Measurements from ENCODE around the gene LCNL1. TPM values are rescaled to one million over a fixed set of nuclear protein-coding genes. Genes with fewer than 3 reads are reported as not detected.

Gene LCNL1
- total RNA-seq, 2 experiments from 2014 or later, result 0.48 to 0.67 TPM

- no peaks in the 10 kb centered on the region for H3K9me3 Mint-ChIP-seq
- H3K27me3 Mint-ChIP-seq, result peaks cover 1% of the 10 kb centered on the region
- POLR2A ChIA-PET, result no interaction called here
Observed at GRCh38 chr9:136977223-136977622, 5.6 kb upstream of the LCNL1 start, which contains the start of gene PTGDS. TSS of gene PTGDS (plus strand) at chr9:136977504. CDS start at chr9:136977579, 75 bp downstream.

GRCh38 chr9:136977649-136978072, 5.1 kb upstream of the LCNL1 start:
- peaks cover 13% of the 10 kb centered on the region for H3K4me1 Mint-ChIP-seq
- H3K4me3 Mint-ChIP-seq, result no peak overlapping the region
- no peak for DNase-seq
- POLR2A ChIA-PET, result no interaction called here
- H3K9me3 Mint-ChIP-seq, result no peaks in the 10 kb centered on the region
- H3K36me3 Mint-ChIP-seq (ENCODE audit: low read depth), result no peaks in the 10 kb centered on the region
- CTCF ChIA-PET, result interaction anchor here (0.7 to 1.2 kb wide), 3 partner anchors 9 to 32 kb away, joined by 3 to 5 read pairs (median 3); partner anchors contain the start of genes C8G, CLIC3 and FBXW5
- H3K27me3 Mint-ChIP-seq, result peaks cover 1% of the 10 kb centered on the region
- H3K27ac Mint-ChIP-seq, result no peak overlapping the region

More at GRCh38 chr9:136977223-136977622, 5.6 kb upstream of the LCNL1 start, which contains the start of gene PTGDS:
- DNase-seq, result no peak
- H3K4me1 Mint-ChIP-seq, result peaks cover 13% of the 10 kb centered on the region
- CTCF ChIA-PET, result interaction anchor here (1.1 to 3.0 kb wide), 2 partner anchors 48 to 58 kb away, joined by 3 to 15 read pairs; no protein-coding TSS in a partner anchor
- no peaks in the 10 kb centered on the region for H3K36me3 Mint-ChIP-seq (ENCODE audit: low read depth)
- H3K4me3 Mint-ChIP-seq, result no peak within 1 kb of the TSS
- no peak within 1 kb of the TSS for H3K27ac Mint-ChIP-seq

- no peaks in the 10 kb centered on the region for H3K9me3 Mint-ChIP-seq
- H3K36me3 Mint-ChIP-seq (ENCODE audit: low read depth), result no peaks in the 10 kb centered on the region
- no peak overlapping the region for H3K27ac Mint-ChIP-seq
- peak; percentile 75 for DNase-seq
- H3K4me3 Mint-ChIP-seq, result no peak overlapping the region
- H3K4me1 Mint-ChIP-seq, result peaks cover 13% of the 10 kb centered on the region
- ChIA-PET CTCF (interaction anchor here (0.7 to 1.5 kb wide), 4 partner anchors 10 to 136 kb away, joined by 3 to 5 read pairs (median 4); partner anchors contain the start of genes AJM1, C8G, CLIC3 and FBXW5), POLR2A (interaction anchor here (0.8 kb wide), 1 partner anchor 14 kb away, joined by 3 read pairs; the partner anchor contains the start of gene PAXX)
- H3K27me3 Mint-ChIP-seq, result peaks cover 1% of the 10 kb centered on the region
Observed at GRCh38 chr9:136978073-136978864, 4.5 kb upstream of the LCNL1 start.

GRCh38 chr9:136978865-136979544, 3.8 kb upstream of the LCNL1 start:
- POLR2A ChIA-PET, result interaction anchor here (0.8 kb wide), 1 partner anchor 13 kb away, joined by 3 read pairs; the partner anchor contains the start of gene PAXX
- Mint-ChIP-seq H3K4me3 (no peak overlapping the region), H3K27me3 (peaks cover 6% of the 10 kb centered on the region), H3K4me1 (peaks cover 15% of the 10 kb centered on the region), H3K27ac (no peak overlapping the region), H3K9me3 (no peaks in the 10 kb centered on the region), H3K36me3 (ENCODE audit: low read depth) (no peaks in the 10 kb centered on the region)
- CTCF ChIA-PET, result interaction anchor here (0.5 to 1.5 kb wide), 5 partner anchors 8 to 137 kb away, joined by 3 to 5 read pairs (median 5); partner anchors contain the start of genes AJM1, C8G and FBXW5
- no peak for DNase-seq

- POLR2A ChIA-PET, result no interaction called here
- Mint-ChIP-seq H3K27ac (no peak overlapping the region), H3K9me3 (no peaks in the 10 kb centered on the region), H3K4me1 (peaks cover 11% of the 10 kb centered on the region), H3K4me3 (no peak overlapping the region), H3K27me3 (peaks cover 14% of the 10 kb centered on the region), H3K36me3 (ENCODE audit: low read depth) (no peaks in the 10 kb centered on the region)
- CTCF ChIA-PET, result interaction anchor here (0.5 to 2.0 kb wide), 3 partner anchors 7 to 138 kb away, joined by 5 read pairs; partner anchors contain the start of genes ABCA2 and AJM1
- no peak for DNase-seq
Observed at GRCh38 chr9:136979769-136980587, 2.8 kb upstream of the LCNL1 start.

GRCh38 chr9:136980669-136981478, 1.9 kb upstream of the LCNL1 start:
- CTCF ChIA-PET, result interaction anchor here (2.0 kb wide), 1 partner anchor 48 kb away, joined by 5 read pairs; the partner anchor contains the start of gene ABCA2
- no peak overlapping the region for H3K27ac Mint-ChIP-seq
- POLR2A ChIA-PET, result no interaction called here

GRCh38 chr9:136981588-136982231, 1.1 kb upstream of the LCNL1 start:
- Mint-ChIP-seq H3K27ac (no peak overlapping the region), H3K4me3 (no peak overlapping the region), H3K36me3 (ENCODE audit: low read depth) (no peaks in the 10 kb centered on the region), H3K4me1 (peaks cover 3% of the 10 kb centered on the region), H3K9me3 (no peaks in the 10 kb centered on the region), H3K27me3 (peaks cover 21% of the 10 kb centered on the region)
- no peak for DNase-seq
- ChIA-PET CTCF (interaction anchor here (2.0 kb wide), 1 partner anchor 47 kb away, joined by 5 read pairs; the partner anchor contains the start of gene ABCA2), POLR2A (no interaction called here)

More at GRCh38 chr9:136980669-136981478, 1.9 kb upstream of the LCNL1 start:
- DNase-seq, result no peak
- Mint-ChIP-seq H3K9me3 (no peaks in the 10 kb centered on the region), H3K4me3 (no peak overlapping the region), H3K4me1 (peaks cover 5% of the 10 kb centered on the region), H3K36me3 (ENCODE audit: low read depth) (no peaks in the 10 kb centered on the region), H3K27me3 (peaks cover 17% of the 10 kb centered on the region)

- H3K27me3 Mint-ChIP-seq, result peaks cover 27% of the 10 kb centered on the region
- peaks cover 2% of the 10 kb centered on the region for H3K4me1 Mint-ChIP-seq
- POLR2A ChIA-PET, result no interaction called here
- DNase-seq, result no peak
- CTCF ChIA-PET, result no interaction called here
- no peak overlapping the region for H3K27ac Mint-ChIP-seq
- H3K36me3 Mint-ChIP-seq (ENCODE audit: low read depth), result no peaks in the 10 kb centered on the region
- no peaks in the 10 kb centered on the region for H3K9me3 Mint-ChIP-seq
- no peak overlapping the region for H3K4me3 Mint-ChIP-seq
Observed at GRCh38 chr9:136983167-136983566, 374 bp downstream of the LCNL1 start.

- Mint-ChIP-seq H3K4me3 (no peak overlapping the region), H3K27me3 (peaks cover 28% of the 10 kb centered on the region), H3K27ac (peak overlapping the region; percentile 0), H3K4me1 (peaks cover 2% of the 10 kb centered on the region), H3K36me3 (ENCODE audit: low read depth) (no peaks in the 10 kb centered on the region), H3K9me3 (no peaks in the 10 kb centered on the region)
- CTCF ChIA-PET, result no interaction called here
- DNase-seq, result no peak
- POLR2A ChIA-PET, result no interaction called here
Observed at GRCh38 chr9:136983656-136984314, 992 bp downstream of the LCNL1 start.

GRCh38 chr9:136984464-136985026, 1.8 kb downstream of the LCNL1 start:
- Mint-ChIP-seq H3K27me3 (peaks cover 31% of the 10 kb centered on the region), H3K9me3 (no peaks in the 10 kb centered on the region), H3K27ac (no peak overlapping the region), H3K4me1 (peaks cover 2% of the 10 kb centered on the region), H3K4me3 (no peak overlapping the region), H3K36me3 (ENCODE audit: low read depth) (no peaks in the 10 kb centered on the region)
- CTCF ChIA-PET, result interaction anchor here (1.5 to 1.9 kb wide), 2 partner anchors 9 to 51 kb away, joined by 6 read pairs; no protein-coding TSS in a partner anchor
- no peak for DNase-seq
- POLR2A ChIA-PET, result no interaction called here
